Right kidney (tissue), 9 donors: ENCODE results near the gene CENATAC.
"Not testable (repeated sequence)": the region's sequence is repeated elsewhere in the genome, so short reads cannot be mapped to it uniquely, and the experiment has no call there.

ENCODE experiments used
- DNase-seq: peaks from one replicate; pipeline ENCODE4 v3.0.0-alpha.2; 2016
- long read RNA-seq, 8 donors: transcript quantifications; one replicate each; lab custom pipeline, GENCODE V29; 2026

CENATAC gene
- long read RNA-seq, donor 1, partial matches to known transcripts = 6,517 of 6,829 reads
- long read RNA-seq, donor 1, other reads (novel, unspliced or antisense) = 311 of 6,829 reads
- long read RNA-seq, donor 2, partial matches to known transcripts = 3,610 of 3,755 reads
- long read RNA-seq, donor 2, other reads (novel, unspliced or antisense) = 144 of 3,755 reads
- long read RNA-seq, donor 3, partial matches to known transcripts = 174 of 2,033 reads
- long read RNA-seq, donor 3, other reads (novel, unspliced or antisense) = 1,857 of 2,033 reads
- long read RNA-seq, donor 4, partial matches to known transcripts = 50 of 72 reads
- long read RNA-seq, donor 4, other reads (novel, unspliced or antisense) = 19 of 72 reads
- long read RNA-seq, donor 5, partial matches to known transcripts = 10 of 13 reads
- long read RNA-seq, donor 5, other reads (novel, unspliced or antisense) = 0 of 13 reads
- long read RNA-seq, donor 6, partial matches to known transcripts = 350 of 3,578 reads
- long read RNA-seq, donor 6, other reads (novel, unspliced or antisense) = 3,227 of 3,578 reads
- long read RNA-seq, donor 7, partial matches to known transcripts = 6,711 of 7,010 reads
- long read RNA-seq, donor 7, other reads (novel, unspliced or antisense) = 293 of 7,010 reads
- long read RNA-seq, donor 8, partial matches to known transcripts = 3,523 of 3,702 reads
- long read RNA-seq, donor 8, other reads (novel, unspliced or antisense) = 178 of 3,702 reads

DNA sequence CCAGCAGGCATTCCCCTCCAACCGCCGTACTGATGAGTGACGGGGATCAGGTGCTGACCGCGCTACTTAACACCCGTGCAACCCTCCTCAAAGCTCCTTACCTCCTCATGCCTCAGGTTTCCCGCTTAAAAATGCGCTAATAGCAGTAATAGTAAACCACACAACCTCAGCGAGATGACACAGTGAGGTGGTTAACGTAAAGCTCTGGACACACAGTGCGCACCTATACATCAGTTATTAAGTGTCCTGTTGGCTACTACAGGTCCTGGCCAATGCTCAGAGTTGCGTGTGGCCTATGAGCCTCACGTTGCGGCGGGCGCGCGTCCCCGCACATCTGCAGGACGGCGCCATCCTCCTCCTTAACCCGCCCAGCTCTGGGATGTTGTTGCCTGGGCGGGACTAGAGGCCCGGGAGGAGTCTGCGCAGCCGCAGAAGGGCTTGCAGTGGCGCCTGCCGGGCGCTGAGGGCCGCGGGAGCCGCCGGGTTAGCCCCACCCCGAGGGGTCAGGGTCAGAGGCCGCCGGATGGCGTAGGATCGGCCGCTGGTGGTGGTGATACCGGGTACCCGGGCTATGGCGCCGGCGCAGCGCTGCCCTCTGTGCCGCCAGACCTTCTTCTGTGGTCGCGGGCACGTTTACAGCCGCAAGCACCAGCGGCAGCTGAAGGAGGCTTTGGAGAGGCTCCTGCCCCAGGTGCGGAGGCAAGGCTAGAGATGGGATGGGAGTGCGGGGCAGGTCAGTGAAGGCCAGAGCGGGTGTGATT is at the start of gene CENATAC:
Gene CENATAC (plus strand): TSS at position 512 of the 761 bp plus-strand sequence. CDS start 60 bp downstream, at position 572.
- peak; percentile 94 for DNase-seq

GRCh38 chr11:118953265-118953664 is 44.7 kb upstream of the CENATAC start:
- DNase-seq = no peak

DNA sequence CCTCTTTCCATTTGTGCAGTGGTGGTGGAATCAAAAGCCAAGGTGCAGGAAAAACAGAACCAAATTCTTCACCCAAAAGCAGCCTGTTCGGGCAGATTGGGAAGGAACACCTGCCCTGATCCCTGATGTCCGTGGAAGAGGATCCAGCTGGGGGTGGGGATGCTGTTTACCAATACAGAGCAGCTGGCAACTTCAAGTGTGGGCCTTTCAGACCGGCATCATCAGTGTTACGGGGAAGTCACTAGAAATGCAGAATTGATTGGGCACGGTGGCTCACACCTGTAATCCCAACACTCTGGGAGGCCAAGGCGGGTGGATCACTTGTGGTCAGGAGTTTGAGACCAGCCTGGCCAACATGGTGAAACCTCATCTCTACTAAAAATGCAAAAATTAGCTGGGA is 44.0 kb upstream of the CENATAC start:
- DNase-seq = not testable (repeated sequence)

- DNase-seq = peak; percentile 78
Measured at GRCh38 chr11:118956094-118956846, 41.7 kb upstream of the CENATAC start, which contains the start of gene UPK2. Gene UPK2, plus strand, starts transcription at chr11:118956298. Its CDS starts 53 bp downstream, at chr11:118956351.

- no peak for DNase-seq
Measured at GRCh38 chr11:118956847-118957469, 41.0 kb upstream of the CENATAC start.

DNA sequence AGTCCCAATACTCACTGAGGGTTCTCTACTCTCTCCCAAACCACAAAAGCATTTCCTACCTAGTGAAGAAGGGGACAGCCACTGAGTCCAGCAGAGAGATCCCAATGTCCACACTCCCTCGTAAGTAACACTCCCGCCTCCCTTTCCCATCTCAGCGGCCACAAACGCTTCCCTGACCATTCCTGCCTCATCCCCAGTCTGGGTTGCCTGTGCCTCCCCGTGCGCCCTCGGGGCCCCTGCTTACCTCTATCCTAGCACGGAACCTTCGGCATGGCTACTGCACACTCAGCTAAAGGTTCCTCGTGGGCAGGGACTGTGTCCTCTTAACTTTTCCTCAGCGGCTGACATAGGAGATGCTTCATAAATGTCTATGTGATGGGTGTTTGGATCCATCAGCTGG is 40.4 kb upstream of the CENATAC start:
- no peak for DNase-seq

- no peak for DNase-seq
Measured at GRCh38 chr11:118957968-118958367, 40.0 kb upstream of the CENATAC start.

DNA sequence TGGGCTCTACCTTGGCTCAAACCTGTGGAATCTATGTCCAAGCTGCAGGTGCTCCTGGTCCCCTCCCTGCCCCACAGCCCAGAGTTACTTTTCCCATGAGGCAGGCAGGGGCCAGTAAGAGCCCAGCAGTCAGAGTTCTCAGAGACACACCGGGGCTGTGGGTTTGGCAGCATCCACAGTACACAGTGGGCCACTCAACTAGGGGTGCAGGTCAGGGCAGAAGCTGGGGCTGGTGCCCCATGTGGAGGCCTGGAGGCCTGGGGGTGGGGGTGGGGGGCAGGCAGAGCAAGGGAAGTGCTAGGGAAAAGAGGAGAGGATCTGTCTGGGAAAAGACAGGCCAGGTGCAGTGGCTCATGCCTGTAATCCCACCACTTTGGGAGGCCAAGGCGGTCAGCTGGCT is 39.4 kb upstream of the CENATAC start:
- DNase-seq = no peak

- DNase-seq = no peak
Measured at GRCh38 chr11:118961189-118961588, 36.7 kb upstream of the CENATAC start.

DNA sequence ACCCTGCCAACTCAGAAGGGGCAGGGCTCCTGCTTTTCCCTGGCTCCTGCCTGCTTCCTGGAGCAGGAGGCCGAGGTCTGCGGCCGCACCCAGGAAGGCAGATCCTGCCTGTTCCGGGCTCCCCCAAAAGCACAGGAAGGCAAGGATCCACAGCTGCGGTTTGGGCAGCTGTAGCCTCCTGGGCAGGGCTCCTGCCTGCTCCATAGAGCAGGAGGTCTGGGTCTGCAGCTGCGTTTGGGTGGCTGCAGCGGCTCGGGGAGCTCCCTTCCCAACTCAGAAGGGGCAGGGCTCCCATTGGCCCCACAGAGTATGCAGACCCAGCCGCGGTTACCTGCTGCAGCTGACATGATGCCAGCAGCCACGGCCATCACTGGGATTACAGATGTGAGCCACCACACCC is 36.3 kb upstream of the CENATAC start:
- DNase-seq = no peak

GRCh38 chr11:118969508-118969907 is 28.4 kb upstream of the CENATAC start:
- not testable (repeated sequence) for DNase-seq

DNA sequence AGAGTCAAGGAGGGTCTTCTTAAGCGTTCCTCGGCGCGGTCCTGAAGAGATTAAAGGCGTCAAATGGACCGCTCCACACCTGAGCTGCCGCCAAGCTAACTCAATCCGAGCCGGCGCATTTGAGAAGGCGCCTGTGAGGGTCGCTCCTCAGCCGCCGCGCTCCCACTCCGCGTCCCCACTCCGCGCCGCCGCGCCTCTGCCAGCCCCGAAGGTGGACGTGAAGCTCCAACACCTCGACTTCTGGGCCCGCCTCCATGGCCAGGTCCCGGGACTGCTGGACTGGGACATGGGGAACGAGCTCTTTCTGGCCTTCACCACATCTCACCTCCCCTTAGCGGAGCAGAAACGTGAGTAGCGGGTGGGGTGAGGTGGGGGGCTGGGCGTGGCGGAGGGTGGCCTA is 26.3 kb upstream of the CENATAC start, which contains the start of gene FOXR1:
Gene FOXR1 (plus strand): TSS at position 116 of the 400 bp plus-strand sequence. CDS start 171 bp downstream, at position 287.
- no peak for DNase-seq

DNA sequence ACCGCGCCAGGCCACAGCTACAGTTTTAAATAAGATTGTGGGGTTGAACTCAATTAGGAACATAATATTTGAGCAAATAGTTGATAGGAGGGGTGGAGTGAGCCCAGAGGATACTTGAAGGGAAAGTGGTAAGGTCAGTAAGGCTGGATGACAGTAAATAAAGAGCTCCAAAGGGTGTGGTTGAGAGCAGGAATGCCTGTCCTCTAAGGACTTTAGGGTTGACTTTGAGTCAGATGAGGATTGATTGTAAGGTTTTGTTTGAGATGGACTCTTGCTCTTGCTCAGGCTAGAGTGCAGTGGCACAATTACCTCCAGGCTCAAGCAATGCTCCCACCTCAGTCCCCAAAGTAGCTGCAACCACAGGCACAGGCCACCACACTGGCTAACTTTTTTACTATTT is 24.0 kb upstream of the CENATAC start:
- DNase-seq = no peak

- DNase-seq = no peak
Measured at GRCh38 chr11:118975771-118976709, 21.9 kb upstream of the CENATAC start.

DNA sequence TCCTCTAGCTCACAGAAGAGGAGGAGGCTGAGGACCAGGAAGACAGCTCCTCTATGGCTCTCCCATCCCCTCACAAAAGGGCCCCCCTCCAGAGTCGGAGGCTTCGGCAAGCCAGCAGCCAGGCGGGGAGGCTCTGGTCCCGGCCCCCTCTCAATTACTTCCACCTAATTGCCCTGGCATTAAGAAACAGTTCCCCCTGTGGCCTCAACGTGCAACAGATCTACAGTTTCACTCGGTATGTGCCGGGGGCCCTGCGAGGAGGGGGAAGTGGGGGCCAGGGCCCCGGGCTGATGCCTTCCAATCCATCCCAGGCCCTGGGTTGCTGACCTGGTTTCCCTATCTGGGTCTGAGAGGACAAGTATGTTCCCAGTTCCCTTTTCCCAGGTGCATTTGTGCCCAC is 18.5 kb upstream of the CENATAC start:
- DNase-seq = no peak

DNA sequence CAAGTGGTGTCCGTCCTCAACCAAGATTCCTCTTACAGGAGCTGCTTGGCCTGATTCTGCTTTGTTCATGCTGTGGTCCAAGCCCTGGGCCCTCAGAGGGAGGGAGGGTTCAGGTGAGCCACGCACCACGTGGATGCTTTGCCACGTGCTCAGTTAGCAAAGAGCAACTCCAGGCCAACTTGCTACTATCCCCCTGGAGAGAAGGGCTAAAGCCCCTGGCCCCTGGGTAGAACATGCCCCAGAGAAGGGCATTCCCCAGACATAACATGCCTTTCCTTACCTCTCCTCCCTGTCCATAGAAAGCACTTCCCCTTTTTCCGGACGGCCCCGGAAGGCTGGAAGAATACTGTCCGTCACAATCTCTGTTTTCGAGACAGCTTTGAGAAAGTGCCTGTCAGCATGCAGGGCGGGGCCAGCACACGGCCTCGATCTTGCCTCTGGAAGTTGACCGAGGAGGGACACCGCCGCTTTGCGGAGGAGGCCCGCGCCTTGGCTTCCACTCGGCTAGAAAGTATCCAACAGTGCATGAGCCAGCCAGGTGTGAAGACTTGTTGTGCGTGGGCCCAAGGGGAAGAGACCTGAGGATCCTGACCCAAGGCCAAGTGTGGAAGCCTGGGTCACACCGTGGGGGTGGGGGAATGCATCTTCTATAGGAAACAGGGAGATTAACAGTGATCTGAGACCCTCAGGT is 17.6 kb upstream of the CENATAC start:
- DNase-seq = peak; percentile 36

DNA sequence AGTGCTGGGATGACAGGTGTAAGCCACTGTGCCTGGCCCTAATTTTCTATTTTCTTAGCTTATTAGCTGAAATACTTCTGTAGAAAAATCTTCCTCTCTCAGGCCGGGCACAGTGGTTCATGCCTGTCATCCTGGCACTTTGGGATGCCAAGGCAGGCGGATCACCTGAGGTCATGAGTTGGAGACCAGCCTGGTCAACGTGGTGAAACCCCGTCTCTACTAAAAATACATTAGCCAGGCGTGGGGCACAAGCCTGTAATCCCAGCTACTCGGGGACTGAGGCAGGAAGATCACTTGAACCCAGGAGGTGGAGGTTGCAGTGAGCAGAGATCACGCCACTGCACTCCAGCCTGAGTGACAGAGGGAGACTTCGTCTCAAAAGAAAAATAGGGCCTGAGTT is 13.6 kb upstream of the CENATAC start:
- DNase-seq = not testable (repeated sequence)

DNA sequence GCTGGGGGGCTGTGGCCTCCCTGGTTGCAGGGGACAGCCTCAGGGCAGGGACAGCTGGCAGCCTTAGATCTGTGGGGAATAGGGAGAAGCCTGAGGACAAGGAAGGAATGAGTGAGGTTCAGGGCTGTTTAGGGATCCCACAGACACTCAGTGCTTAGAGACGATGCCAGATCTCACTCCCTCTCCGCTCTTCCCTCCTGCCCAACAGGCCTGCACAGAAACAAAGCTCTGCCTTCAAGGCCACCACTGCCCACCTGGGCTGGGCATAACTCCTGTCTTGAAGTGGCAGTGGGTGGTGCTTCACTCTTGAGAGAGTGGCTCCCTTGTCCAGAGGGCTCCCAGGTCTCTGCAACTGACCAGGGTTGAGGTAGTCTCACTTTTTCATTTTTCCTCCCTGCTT is 13.1 kb upstream of the CENATAC start:
- DNase-seq = no peak

- DNase-seq = no peak
Measured at GRCh38 chr11:118988280-118988679, 9.7 kb upstream of the CENATAC start.
